Lung microvascular endothelial cell (primary cell): ENCODE data around the gene SEMA4D. TPM values are rescaled to one million over a fixed set of nuclear protein-coding genes. Genes with fewer than 3 reads are reported as not detected.

ENCODE experiments used
- DNase-seq, 2 donors: peaks; one replicate each; pipeline versions ENCODE4 v3.0.0 to v3.0.0-alpha.2; 2010; ENCODE audit warnings: low read depth in 2 of 2
- total RNA-seq: library from RNA; depleted of rRNA; stranded (reverse); fragments of >200 nt; gene quantifications from 2 replicates; pipeline ENCODE4 v1.2.1, GENCODE V29; 2014

SEMA4D gene
- total RNA-seq, 1 donor from 2014 or later, result 3.4 TPM

DNA sequence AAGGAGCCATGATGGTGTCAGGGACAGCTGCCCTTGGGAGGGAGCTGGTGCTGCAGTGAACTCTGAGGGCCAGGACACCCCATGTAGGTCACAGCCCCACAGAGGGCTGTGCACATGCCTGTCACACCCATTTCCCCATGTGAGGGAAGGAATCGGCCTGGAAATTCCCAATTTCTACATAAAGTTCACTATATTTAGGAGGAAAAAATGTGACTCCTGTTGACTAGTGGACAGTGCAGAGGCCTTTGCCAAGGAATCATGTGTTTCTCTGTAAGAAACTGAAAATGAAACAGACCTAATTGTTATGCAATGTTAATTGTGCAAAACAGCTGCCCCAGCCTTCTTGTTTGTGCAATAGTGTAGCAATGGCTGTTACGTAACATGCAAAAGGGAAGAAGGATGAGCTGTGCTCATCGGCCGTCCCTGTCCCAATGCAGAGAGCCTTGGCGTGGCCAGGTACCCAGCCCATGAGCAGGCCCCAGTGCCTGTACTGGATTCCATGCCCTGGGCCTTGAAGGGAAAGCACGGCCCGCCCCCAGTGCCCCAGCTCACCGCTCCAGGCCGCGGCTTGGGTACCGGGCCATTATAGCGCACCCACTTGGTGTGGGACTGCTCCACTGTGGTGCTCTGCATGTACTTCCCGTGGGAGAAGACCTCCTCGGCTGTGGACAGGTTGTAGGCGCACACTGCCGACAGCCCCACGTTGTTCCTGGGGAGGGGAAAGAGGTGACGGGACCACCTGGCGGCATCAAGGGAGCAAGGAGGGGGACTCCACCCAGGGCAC, 109.6 kb downstream of the SEMA4D start:
- peak in 1 of 2 donors; percentile 59 for DNase-seq

DNA sequence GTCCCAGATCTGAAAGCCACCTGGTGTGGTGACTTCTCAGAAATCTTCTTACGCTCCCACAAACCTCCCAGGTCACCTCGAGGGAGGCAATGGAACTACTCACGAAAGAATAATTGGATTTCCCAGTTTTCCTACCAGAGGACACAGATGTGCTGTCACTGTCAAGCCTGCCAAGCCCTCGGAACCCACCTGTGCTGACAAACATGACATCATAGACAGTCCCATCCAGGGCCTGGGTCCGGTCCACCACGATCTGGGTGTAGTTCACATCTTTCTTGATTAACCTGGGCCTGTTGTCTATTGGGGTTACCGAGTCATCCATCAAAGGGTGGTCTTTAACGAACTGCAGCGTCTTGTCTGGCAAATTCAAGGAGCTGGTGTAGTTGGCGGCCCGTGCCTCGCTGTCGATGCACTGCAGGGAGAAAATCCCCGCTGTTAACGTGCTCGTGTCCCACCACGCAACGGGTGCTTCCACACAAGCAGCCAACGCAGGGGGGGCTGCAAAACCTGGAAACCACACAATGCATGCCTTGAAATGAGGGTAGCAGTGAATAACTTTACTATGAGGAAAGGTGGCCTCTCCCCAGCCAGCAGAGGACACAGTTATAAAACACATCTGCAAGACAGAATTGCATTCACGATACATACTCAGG, 110.6 kb downstream of the SEMA4D start:
- DNase-seq, result no peak

GRCh38 chr9:89386797-89387196, 111.1 kb downstream of the SEMA4D start:
- no peak for DNase-seq

DNA sequence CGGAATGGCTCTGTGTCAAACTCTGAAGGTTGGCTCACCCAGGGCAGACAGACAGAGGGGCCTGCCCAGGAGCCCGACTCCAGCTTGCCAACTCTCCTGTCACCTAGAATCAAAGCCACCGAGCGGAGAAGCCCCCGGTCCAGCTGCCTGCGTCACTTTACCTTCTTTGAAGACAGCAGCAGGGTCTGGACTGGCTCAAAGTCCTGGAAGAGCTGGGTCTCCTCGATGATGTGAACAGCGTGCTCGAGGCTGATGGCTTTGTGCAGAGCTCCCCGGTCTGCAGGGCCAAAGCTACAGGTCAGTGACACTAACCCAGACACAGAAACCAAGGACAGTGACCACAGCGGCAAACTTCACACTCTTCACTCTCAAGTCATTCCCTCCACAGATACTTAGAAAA, 111.7 kb downstream of the SEMA4D start:
- no peak for DNase-seq

DNA sequence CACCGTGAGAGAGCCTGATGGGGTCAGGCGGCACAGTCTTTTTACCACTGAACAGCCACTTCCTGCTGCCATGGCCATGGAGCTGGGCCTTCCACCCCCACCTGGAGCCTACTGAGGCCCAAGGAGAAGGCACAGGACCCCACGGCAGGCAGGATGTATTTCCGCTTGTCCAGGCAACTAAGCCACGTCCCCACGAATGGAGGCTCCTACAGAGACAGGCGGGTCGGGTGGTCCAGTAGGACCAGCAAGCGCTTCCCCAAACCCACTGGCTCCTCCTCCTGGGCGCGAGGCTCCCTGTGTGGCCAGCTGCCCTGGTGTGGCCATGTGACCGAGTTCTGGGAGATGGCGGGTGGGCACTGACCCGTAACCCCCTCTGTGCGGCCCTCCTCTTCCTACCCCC, 113.1 kb downstream of the SEMA4D start:
- DNase-seq, result no peak

DNA sequence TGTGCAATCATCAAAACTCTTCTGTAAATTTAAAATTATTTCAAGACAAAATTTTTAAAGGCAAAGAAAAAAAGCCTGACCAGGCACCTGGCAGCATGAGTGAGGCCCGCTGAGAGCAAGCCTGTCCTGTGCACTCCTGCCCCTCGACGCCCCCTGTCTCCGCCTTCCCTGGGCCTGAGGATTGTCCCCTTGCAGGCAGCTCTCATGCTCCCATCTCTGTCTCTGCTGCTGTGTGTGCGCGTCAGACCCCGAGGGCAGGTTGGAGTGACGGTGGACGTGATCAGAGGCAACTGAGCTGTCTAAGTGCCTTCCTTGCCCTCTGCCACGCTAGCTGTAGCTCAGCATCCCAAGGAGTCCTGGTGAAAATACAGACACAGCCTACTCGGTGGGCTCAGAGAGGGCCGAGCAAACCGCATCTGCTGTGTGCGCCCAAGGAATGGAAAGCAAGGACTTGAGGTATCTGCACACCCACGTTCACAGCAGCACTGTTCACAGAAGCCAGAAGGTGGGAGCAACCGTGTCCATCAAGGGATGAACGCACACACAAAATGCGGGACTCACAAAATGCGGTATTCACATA, 114.1 kb downstream of the SEMA4D start:
- DNase-seq, result no peak

- no peak for DNase-seq
These were observed 114.7 kb downstream of the SEMA4D start for GRCh38 chr9:89383030-89383720.

- no peak for DNase-seq
These were observed 115.6 kb downstream of the SEMA4D start for GRCh38 chr9:89382026-89382986.

- no peak for DNase-seq
These were observed 116.7 kb downstream of the SEMA4D start for GRCh38 chr9:89381308-89381609.

DNA sequence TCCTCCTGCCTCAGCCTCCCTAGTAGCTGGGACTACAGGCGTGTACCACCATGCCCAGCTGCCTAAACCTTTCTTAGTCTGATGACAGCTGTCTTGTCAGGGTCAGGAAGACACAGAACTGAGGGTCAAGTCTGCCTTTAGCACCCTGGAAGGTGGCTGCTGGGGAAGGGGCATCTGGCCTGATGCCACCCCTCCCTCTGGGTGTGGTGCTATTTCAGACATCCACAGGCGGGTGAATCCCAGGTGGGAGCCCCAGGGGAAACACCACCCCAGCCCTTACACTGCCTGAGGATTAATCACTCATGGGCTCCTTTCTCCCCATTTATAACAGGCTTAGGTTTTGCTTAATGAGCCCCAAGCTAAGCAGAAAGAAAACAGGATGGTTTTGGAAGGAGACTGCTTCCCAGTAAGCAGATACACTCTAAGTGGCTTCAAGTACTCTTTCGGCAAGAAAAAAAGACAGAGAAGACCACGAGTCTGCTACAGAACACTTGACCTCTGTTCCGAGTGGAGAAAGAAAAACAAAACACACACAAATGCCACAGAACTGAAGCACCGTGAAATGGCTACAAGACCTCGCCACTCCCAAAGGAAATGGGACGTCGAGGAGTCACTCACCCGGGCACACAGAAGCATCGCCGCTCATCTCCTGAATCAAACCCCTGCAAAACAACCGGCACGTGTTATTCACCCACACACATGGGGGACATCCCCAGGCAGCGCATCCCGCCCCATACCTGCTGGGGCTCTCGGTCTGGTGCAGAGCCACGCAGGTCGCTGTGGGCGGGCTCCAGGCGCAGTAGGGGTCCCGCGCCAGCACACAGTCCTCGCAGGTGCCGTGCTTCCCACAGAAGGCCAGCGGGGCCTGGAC, 117.2 kb downstream of the SEMA4D start:
- no peak for DNase-seq

DNA sequence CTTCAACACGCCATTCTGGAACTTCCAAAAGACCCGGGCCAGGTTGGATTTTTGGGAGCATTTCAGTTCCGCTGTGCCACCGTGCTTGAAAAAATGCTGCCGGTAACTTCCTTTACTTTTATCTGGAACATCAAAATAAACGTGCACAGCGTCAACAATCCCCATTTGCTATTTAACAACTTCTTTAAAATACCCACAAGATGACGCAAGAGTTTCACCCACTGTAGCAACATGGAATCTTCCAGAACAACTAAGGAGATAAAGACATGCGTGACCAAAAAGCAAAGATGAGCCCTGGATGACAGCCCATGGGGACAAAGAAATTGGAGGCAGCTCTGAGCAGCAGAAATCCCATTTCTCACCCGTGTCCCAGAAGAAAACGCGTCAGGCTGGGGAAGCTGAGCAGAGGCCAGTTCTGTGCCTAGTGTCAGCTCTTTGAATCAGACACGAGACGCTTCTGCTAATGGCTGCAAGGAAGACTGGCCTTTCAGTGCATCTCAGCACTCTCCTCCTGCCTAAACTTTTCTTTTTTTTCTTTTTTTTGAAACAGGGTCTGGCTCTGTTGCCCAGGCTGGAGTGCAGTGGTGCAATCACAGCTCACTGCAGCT, 118.3 kb downstream of the SEMA4D start:
- DNase-seq, result no peak

DNA sequence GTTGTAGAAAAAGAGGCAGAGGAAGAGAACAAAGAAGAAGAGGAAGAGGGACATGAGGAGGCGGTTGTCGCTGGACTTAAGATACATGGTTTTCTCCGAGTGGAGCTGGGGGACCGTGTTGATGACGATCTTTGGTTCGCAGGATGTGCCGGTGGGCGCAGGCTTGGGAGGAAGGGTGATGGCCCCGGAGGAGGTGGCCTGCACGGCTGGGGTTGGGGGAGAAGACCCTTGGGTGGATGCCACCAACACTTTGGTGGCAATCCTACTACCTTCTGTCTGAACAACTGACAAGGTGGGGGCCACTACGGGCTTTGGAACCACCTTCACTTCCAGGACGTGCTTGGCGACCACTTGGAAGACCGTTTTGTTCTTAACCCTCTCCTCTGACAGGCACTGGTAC, 118.9 kb downstream of the SEMA4D start:
- no peak for DNase-seq

DNA sequence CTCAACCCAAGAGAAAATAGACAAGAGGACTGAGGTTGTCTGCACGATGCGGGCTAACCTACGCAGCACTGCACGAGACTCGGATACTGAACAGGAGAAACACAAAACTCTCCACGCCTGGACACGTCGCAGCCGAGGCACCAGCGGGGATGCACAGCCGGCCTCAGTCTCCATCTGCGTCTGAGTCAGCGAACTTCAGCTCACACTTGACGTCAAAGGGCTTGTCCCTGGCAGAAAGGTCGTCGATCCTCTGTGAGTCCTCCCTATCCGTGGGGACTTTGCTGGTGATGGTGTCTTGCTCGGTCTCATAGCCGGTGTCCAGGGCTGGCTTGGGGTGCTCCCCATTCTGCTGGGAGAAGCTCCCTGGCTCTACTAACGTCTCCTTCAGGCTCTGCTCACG, 119.4 kb downstream of the SEMA4D start:
- DNase-seq, result no peak

- no peak for DNase-seq
These were observed 120.5 kb downstream of the SEMA4D start for GRCh38 chr9:89377411-89377810.

DNA sequence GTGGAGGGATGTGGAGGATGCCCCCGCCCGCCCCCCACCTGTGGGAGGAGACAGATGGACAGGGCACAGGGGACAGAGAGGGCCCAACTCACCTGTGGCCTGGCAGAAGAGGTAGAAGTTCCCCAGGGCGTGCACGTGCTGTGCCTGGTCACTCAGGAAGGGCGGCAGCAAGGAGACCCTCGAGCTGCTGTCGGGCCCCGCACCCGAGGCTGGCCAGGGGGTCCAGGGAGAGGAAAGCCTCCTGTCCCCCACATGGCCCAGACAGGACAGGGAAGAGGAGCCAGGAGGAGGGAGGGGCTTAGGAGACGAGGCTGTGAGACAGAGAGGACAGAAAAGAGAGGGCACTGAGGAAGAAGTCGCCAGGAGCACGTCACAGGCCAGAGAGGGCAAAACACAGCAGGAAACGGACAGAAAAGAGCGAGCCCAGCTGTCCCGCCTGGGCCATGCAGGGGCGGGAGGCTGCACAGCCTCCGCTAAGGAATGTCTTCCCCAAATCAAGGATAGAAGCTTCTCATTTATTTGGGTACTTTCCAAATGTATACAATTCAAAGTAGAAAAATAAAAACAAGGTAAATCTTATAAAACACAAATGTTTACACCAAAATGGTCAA, 121.1 kb downstream of the SEMA4D start:
- no peak for DNase-seq

GRCh38 chr9:89376286-89376685, 121.6 kb downstream of the SEMA4D start:
- DNase-seq, result no peak

- DNase-seq, result peak; percentile 8 to 61
These were observed 122.6 kb downstream of the SEMA4D start for GRCh38 chr9:89375191-89375760.

DNA sequence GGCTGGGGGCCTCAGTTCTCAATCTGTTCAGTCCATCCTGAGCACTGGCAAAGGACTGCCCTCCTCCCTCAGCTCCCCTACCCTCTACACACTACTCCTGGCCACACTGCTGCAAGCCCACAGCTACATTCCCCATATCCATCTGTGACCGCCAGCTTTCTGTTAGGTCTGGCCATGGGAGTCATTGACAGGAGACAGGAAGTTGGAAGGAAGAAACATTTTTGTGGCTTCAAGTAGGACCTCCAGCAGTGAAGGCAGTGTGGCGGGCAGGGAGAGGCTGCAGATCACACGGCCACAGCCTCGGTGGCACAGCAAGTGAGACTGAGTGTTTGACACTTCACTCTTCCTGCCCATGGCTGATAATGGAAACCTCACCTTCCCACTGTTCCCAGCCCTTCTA, 123.7 kb downstream of the SEMA4D start:
- DNase-seq, result no peak

- no peak for DNase-seq
These were observed 124.9 kb downstream of the SEMA4D start for GRCh38 chr9:89372979-89373378.
